A172 (cell line): ENCODE measurements around the gene OSBPL10. TPM values are rescaled to one million over a fixed set of nuclear protein-coding genes. Genes with fewer than 3 reads are reported as not detected.

Source experiments
- DNase-seq: peaks from one replicate; pipeline ENCODE4 v3.0.0-alpha.2; 2015; ENCODE audit warnings: low spot score
- total RNA-seq: library from RNA; depleted of rRNA; stranded (reverse); fragments of >200 nt; shearing (Covaris generic); gene quantifications from 2 replicates; pipeline ENCODE4 v1.2.3, GENCODE V29; 2014

The OSBPL10 gene
- total RNA-seq, 1 experiment from 2014 or later, result 24.2 TPM

GRCh38 chr3:31667582-31667981 lies 313.5 kb downstream of the OSBPL10 start:
- no peak for DNase-seq

GRCh38 chr3:31664031-31664430 lies 317.0 kb downstream of the OSBPL10 start:
- DNase-seq, result no peak

DNA sequence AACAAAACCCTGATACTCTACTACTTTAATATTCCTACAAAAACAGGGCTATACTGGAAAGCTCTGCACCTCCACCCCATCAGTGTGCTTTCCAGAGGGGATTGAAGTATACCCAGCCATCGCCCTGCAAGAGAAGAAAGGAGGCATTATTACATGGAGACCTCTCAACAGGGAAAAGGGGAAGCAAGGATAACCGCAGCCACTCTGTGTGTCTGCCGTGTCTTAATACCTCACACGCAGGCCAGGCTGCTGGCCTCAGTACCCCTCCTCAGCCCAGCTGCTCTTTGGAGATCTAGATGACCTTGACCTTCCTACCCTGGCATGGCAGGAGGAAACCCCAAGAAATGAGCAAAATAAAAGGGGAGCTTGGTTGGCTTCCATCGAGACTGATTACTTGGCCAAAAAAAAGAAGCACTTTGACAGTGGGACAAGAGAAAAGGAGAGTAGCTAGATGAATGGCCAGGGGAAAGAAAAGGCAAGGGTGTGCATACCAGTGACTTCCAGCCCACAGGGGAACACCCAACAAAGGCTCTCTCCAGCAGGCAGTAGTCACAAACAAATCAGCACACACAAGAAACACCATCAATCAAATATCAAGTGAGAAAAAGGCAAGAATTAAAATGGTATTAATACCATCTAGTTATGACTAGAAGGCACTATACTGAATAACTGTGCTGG lies 318.9 kb downstream of the OSBPL10 start:
- DNase-seq, result no peak

DNA sequence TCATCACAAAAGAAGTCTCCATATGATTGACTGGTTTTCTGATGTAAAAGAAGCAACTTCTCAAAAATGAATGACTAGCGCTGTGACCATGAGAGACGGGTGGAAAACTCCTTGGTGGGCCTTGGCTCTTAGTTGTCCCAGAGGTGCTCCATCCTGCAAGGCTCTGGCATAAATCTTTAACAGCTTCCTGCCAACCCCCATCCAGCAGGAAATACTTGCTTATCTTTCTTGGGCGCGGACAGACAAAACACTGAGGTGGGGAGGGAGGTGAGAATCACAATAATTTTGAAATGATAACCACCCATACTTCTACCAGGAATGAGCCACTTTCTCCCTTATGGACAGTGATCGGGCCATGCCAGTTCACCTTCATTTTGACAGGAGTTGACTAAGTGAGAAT lies 319.8 kb downstream of the OSBPL10 start:
- no peak for DNase-seq

- no peak for DNase-seq
Measured at GRCh38 chr3:31659246-31659645, 321.8 kb downstream of the OSBPL10 start.

DNA sequence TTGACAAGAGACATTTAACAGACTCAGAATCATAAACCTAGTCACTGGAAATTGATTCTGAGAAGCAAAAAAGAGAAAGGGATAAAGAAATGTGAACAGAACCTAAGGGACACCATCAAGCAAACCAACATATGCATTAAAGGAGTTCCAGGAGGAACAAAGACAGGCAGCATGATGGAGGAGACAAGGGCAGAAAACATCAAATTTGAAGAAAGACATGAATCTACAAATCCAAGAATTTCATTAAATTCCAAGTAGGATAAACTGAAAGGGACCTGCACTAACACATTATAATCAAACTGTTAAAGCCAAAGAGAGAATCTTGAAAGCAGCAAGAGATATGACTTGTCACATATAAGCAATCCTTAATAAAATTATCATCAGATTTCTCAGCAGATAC lies 326.1 kb downstream of the OSBPL10 start:
- no peak for DNase-seq

DNA sequence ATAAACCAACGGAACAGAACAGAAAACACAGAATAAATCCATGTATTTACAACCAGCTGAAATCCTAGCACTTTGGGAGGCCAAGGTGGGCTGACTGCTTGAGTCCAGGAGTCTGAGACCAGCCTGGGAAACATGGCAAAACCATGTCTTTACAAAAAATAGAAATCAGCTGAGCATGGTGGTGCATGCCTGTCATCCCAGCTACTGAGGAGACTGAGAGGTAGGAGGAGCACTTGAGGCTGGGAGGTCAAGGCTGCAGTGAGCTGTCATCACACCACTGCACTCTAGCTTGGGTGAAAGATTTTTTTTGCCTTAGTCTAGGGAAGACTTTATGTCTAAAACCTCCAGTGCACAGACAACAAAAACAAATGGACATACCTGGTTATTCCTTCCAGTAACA lies 327.6 kb downstream of the OSBPL10 start:
- no peak for DNase-seq

GRCh38 chr3:31652296-31652695 lies 328.8 kb downstream of the OSBPL10 start:
- DNase-seq, result no peak

- no peak for DNase-seq
Measured at GRCh38 chr3:31648286-31648968, 332.6 kb downstream of the OSBPL10 start.

- no peak for DNase-seq
Measured at GRCh38 chr3:31645256-31645655, 335.8 kb downstream of the OSBPL10 start.

DNA sequence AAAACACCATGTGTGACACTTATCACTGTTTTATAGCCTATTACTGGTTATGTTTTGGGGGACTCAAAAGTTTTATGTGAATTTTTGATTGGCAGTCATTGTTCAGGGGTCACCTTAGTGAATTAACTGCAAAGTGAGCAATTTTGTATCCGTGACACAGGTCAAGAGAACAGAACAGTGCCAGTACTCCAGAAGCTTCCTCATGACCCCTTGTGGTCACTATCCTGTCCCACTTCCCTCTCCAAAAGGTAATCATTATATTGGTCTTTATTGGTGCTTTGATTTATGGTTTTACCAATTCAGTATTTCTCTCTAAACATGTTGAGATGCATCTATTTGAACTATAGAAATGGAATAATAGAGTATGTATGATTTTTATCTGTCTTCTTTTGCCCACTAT lies 341.2 kb downstream of the OSBPL10 start:
- DNase-seq, result no peak

DNA sequence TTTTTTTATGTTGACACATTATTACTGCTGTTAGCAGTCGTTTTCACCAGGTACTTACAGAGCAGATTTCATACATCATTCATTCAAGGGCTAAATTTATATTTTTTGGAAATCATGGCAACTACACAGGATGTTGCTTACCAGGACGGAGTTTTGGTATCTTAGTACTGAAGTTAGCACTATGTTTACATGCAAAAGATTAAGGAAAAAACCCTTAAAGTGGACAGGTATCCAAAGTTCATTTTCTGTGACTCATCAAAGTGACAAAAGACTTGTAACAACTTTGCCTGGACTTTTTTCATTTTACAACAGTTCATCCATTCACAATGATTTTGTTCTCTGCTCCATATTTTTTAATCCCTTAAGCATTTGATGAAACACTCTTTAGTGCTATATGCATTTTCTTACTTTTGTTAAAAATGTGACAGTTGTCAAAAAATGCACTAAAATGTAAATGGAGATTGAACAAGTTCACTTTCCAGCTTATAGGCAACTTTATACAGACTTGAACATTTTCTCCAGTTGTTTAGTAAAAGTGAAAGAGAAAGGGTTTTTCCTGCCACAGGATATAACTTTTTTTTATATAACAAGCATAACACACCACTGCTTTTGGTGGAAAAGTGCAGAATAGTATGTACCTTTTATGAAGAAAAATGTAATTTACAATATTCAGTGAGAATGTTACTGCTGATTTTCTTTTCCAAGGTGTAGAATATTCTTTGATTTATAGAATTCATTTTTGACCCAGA lies 344.2 kb downstream of the OSBPL10 start:
- no peak for DNase-seq

DNA sequence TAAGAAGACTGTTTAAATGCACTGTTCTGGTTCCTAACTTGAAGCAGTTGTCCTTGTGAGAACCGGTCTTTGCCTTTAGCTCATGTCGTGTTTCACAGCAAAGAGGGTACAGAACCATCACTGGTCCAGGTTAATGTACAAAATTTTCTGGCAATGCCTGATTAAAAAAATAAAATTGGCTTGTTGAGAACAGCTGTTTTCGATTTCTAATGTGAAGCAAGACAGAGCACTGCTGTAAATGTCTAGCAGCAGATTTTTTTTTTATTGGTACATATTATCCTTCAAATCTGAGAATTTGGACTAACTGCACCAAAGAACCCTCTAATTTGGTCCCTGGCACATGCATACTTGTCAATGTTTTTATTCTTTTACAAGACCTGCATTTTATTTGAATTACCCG lies 345.0 kb downstream of the OSBPL10 start:
- no peak for DNase-seq

- DNase-seq, result no peak
Measured at GRCh38 chr3:31635545-31635944, 345.5 kb downstream of the OSBPL10 start.

DNA sequence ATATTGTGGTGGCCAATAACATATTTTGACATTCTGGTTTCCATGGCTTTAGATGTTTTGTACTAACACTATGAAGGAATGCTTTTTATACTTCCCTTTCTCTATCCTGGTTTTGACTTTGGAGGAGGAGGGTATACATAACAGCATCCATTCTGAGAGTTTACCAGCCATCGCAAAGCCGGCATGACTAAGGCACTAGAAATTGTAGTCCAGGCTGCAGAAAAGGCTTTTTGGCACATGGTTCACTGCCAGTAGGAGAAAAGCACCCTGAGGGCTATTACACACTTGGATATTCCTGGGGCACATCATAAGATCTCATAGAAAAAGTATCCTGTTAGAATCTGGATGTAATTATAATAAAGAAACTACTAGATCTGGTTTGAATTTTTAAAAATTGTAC lies 346.6 kb downstream of the OSBPL10 start:
- DNase-seq, result no peak

GRCh38 chr3:31629054-31629453 lies 352.0 kb downstream of the OSBPL10 start:
- no peak for DNase-seq

DNA sequence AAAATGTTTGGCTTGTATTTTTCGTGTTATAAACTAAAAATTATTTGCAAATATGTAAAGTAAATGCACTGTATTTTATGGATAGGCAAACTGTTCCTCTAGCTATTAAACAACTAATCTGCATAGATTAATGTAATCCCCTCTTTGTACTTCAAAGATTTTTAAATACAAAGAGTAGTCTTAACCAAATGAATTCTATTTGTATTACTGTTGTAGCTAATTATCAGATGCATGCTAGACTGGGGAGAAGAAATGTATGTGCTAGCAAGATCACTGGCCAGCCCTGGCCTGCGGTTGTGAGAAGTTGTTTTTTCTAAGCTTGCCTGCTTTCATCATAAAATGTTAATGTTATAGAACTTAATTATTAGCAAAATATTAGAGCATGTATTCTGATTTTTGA lies 355.7 kb downstream of the OSBPL10 start:
- DNase-seq, result no peak

GRCh38 chr3:31624083-31624709 lies 356.9 kb downstream of the OSBPL10 start:
- no peak for DNase-seq

- DNase-seq, result no peak
Measured at GRCh38 chr3:31622636-31623288, 358.3 kb downstream of the OSBPL10 start.

DNA sequence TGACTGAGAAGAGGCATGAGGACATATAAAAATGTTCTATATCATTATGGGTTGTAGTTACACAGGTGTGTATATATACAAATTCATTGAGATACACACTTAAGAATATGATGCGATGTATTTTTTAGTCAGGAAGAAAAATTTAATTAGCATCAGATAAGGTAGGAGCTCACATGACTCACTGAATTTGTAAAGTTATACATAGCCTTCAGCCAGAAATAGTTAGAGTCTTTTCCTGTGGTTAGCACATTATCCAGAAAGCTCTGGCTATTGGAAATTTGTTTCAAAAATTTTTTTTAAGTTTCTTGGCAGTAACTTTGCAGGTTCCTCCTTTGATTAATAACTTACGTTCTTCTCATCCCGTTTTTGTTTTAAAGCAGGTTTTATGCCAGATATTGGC lies 359.7 kb downstream of the OSBPL10 start:
- DNase-seq, result peak; percentile 17

DNA sequence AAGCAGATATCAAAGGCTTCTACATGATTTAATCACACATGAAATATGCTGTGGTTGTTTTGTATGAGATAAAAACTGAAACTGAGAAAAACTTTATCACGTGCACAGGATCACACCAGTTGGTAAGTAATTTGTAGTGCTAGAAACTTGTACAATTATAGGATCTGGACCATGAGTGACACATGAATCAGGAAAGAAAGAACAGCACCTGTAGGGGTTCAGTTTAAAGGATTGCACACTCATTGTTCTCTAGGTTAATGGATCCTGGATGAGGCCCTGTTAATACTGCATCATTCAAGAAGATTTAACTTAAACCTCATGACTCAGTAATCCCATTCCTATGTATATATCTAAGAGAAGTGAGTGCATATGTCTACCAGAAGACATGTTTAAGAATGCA lies 360.4 kb downstream of the OSBPL10 start:
- DNase-seq, result no peak

- DNase-seq, result no peak
Measured at GRCh38 chr3:31616711-31617110, 364.4 kb downstream of the OSBPL10 start.
